Measurements from ENCODE around the gene TRAF3.
"Not testable (repeated sequence)": the region's sequence is repeated elsewhere in the genome, so short reads cannot be mapped to it uniquely, and the experiment has no call there.

TRAF3 gene

DNA sequence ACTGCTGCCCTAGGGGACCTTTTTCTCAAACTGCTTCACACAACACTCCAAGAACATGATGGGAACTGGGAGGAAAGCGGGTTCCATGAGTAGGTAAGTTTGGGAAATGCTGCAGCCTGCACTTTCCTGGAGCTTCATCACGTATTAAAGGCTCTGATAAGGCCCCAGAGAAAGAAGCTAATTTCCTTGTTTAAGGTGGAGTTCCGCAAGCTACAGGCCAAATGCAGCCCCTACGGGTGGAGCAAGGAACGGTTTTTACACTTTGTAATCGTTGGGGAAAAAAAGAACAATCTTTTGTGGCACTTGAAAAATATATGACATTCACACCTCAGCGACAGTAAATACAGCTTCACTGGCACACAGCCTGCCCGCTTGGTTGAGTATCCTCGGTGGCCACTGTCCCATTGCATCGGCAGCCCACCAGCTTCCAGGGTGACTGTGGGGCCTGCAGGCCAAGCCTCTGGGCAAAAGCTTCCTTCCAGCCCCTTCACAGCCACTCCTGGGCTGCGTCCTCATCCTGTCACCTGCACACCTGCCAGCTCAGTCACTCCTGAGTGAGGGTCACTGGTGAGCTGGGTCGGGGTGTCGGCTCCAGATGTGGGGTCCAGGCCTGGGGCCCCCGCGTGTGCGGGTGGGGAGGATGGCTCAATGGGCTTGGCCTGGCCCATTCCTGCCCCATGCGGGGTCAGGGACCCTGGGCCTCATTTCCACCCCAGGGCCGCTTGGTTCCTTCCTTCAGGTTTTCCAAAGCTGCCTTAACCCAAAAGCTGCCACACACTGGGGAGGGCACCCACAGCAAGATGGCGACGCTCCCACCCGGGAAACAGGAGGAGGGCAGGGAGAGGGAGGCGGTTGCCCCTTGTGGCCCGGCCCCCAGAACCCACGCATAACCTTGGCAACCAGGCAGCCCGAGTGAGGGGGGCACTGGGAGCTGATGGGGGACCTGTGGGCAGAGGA lies 147.7 kb downstream of the TRAF3 start:
- no peak overlapping the region for H3K4me3 ChIP-seq (ENCODE audit: low read length)
- no peak for TF ChIP-seq ZNF274 (IDR thresholded peaks at IDR 0.05; ENCODE audit: low read depth, low read length)

DNA sequence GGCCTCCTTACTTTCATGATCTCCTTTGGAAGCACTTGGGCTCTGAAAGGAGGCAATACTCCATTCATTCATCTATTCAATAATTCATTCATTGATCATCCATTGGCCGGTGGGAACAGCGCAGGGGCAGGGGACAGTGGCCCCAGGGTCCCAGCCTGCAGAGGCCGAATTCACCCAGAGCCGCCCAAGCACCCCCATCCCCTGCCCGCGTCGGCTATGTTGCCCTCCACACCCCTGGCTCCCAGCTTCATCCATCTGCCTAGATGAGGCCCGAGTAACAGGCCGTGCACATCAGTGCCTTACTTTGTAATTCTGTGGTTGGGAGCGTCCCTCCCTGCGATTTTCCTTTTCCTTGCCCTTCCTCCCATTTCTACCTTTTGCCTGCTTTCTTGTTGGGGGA lies 148.4 kb downstream of the TRAF3 start:
- no peak overlapping the region for H3K4me3 ChIP-seq (ENCODE audit: low read length)
- no peak for TF ChIP-seq ZNF274 (IDR thresholded peaks at IDR 0.05; ENCODE audit: low read depth, low read length)

DNA sequence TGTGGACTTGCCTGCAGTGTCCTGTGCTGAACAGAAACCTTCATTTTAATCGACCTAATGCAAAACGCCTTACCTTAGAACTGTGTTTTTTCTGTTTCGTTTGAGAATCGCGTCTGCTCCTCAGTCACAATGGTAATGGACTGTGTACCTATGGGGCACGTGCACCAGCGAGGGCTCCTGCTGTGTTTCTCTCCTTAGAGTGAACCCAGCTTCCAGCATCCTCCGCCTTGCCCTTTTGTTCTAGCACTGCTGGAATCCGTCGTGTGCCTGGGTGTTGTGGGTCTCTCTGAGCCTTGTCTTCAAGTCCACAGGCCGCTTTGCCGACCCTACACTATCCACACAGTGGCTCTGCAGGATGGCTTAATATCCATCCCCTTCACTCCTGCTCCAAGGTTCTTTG lies 148.9 kb downstream of the TRAF3 start:
- H3K4me3 ChIP-seq (ENCODE audit: low read length) = no peak overlapping the region
- no peak for TF ChIP-seq ZNF274 (IDR thresholded peaks at IDR 0.05; ENCODE audit: low read depth, low read length)

DNA sequence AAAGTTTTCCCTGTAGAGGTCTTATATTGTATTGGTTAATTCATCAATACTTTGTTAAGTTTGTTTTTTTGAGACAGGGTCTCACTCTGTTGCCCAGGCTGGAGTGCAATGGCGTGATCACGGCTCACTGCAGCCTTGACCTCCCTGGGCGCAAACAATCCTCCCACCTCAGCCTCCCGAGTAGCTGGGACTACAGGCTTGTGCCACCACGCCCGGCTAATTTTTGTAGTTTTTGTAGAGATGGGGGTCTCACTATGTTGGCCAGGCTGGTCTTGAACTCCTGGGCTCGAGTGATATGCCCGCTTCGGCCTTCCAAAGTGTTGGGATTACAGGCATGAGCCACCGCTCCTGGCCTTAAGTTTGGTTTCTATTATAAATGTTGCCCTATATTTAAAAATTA lies 149.6 kb downstream of the TRAF3 start:
- not testable (repeated sequence) for H3K4me3 ChIP-seq (ENCODE audit: low read length)

DNA sequence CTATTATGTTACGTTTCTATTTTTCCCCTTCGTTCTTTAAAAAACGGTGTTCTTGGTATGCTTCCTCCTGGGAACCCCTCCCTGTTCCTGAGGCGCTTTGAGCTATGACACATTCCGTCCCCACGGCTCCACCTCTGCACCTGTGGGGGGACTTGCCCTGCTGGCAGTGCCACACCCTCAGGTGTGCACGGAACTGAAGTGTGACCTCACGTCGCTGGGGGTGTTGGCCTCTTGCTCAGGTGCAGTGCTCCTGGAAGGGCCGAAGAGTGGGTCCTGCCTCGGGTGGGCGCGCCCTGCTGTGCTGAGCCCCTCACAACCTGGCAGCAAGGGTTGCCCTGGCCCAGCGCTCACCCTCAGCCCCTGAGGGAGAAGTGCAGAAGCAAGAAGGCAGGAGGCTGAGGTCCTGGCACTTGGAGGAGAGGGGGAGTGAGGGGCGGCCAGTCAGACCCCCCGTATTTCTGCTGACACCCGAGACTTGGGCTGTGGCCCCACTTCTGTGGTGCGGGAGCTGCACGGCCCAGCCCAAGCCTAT lies 150.2 kb downstream of the TRAF3 start:
- no peak overlapping the region for H3K4me3 ChIP-seq (ENCODE audit: low read length)

DNA sequence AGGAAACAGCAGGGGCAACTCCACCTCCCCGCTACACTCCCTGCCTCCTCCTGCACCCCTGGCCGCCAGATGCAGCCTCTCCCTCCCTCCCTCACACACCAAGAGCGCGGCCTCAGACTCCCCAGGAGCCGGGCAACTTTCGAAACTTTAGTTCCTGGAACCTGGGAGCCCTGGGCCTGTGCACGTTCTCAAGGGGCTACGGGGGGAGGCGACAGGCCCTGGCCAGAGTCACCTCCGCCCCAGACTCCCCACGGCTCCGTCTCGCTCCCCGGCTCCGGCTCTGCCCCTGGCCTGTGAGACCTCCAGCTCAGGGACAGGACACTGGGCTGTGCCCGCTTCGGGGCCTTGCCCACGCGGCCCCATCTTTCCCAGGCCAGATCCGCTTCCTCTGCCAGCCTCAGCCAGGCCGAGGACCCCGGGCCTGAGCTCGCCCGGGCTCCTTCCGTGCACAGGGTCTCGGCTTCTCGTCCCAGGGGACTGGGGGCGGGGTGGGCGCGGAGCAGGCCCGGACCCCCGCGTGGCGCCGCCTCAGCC lies 150.7 kb downstream of the TRAF3 start:
- H3K4me3 ChIP-seq (ENCODE audit: low read length) = peak overlapping the region; percentile 20; the same call in 1 of the 2 replicates

More for the DNA sequence above, 150.2 kb downstream of the TRAF3 start:
- TF ChIP-seq ZNF274 (IDR thresholded peaks at IDR 0.05; ENCODE audit: low read depth, low read length) = no peak

DNA sequence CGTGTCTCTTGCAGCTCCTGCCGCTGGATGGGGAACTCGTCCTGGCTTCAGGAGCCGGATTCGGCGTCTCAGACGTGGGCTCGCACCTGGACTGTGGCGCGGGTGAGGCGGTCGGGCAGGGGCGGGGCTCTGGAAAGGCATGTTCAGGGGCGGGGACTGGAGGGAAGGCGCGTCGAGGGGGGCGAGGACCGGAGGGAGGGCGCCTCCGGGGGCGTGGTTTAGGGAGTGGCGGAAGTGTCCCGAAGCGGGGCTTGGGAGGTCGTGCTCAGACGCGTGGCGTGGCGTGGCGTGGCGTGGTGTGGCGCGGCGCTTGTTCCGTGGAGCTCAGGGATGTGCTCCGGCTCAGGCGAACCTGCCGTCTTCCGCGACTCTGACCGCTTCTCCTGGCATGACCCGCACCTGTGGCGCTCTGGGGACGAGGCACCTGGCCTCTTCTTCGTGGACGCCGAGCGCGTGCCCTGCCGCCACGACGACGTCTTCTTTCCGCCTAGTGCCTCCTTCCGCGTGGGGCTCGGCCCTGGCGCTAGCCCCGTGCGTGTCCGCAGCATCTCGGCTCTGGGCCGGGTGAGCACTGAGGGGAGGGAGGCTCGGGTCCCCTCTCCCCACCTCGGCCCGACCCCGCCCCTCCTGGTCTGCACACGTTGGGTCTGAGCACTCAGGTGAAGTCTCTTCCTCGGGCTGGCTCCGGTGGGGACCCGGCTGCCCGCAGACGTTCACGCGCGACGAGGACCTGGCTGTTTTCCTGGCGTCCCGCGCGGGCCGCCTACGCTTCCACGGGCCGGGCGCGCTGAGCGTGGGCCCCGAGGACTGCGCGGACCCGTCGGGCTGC lies 151.4 kb downstream of the TRAF3 start:
- peak overlapping the region; percentile 29; the same call in 1 of the 2 replicates for H3K4me3 ChIP-seq (ENCODE audit: low read length)

More for the DNA sequence above, 150.7 kb downstream of the TRAF3 start:
- no peak for TF ChIP-seq ZNF274 (IDR thresholded peaks at IDR 0.05; ENCODE audit: low read depth, low read length)

DNA sequence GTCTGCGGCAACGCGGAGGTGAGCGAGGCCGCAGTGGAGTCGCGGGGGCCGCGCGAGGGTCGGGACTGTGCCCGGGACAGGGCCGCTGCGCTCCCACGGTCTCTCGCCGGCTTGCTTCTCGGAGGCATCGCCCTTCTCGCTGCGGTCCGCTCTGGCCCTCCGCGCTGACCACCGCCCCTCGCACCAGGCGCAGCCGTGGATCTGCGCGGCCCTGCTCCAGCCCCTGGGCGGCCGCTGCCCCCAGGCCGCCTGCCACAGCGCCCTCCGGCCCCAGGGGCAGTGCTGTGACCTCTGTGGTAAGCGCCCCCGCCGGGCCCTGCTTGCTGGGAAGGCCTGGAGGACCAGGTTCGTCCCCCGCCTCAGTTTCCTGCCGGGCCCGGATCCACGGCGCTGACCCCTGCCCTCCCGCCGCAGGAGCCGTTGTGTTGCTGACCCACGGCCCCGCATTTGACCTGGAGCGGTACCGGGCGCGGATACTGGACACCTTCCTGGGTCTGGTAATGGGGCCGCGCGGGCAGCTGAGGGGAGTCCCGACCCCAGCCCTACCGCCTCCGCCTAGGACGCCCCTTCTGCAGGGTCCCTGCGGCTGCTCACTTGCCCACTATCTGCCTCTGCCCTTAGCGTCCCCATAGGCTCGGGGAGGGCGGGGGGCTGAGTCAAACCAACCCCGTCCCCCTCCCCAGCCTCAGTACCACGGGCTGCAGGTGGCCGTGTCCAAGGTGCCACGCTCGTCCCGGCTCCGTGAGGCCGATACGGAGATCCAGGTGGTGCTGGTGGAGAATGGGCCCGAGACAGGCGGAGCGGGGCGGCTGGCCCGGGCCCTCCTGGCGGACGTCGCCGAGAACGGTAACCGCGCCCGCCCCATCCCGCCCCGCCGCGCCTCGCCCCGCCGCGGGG lies 152.2 kb downstream of the TRAF3 start:
- no peak for TF ChIP-seq ZNF274 (IDR thresholded peaks at IDR 0.05; ENCODE audit: low read depth, low read length)
- H3K4me3 ChIP-seq (ENCODE audit: low read length) = no peak overlapping the region; the same call in 1 of the 2 replicates

More for the DNA sequence above, 151.4 kb downstream of the TRAF3 start:
- TF ChIP-seq ZNF274 (IDR thresholded peaks at IDR 0.05; ENCODE audit: low read depth, low read length) = no peak

DNA sequence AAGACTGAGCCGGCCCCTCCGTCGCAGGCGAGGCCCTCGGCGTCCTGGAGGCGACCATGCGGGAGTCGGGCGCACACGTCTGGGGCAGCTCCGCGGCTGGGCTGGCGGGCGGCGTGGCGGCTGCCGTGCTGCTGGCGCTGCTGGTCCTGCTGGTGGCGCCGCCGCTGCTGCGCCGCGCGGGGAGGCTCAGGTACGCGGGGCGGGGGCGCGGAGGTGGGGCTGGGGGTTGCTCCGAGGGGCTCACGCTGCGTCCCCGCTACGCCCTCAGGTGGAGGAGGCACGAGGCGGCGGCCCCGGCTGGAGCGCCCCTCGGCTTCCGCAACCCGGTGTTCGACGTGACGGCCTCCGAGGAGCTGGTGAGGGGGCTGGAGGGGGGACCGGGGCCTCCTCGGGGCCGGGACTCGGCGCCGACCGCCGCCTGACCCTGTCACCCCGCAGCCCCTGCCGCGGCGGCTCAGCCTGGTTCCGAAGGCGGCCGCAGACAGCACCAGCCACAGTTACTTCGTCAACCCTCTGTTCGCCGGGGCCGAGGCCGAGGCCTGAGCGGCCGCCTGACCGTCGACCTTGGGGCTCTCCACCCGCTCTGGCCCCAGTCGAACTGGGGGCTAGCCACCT lies 153.0 kb downstream of the TRAF3 start:
- no peak for TF ChIP-seq ZNF274 (IDR thresholded peaks at IDR 0.05; ENCODE audit: low read depth, low read length)
- H3K4me3 ChIP-seq (ENCODE audit: low read length) = no peak overlapping the region

DNA sequence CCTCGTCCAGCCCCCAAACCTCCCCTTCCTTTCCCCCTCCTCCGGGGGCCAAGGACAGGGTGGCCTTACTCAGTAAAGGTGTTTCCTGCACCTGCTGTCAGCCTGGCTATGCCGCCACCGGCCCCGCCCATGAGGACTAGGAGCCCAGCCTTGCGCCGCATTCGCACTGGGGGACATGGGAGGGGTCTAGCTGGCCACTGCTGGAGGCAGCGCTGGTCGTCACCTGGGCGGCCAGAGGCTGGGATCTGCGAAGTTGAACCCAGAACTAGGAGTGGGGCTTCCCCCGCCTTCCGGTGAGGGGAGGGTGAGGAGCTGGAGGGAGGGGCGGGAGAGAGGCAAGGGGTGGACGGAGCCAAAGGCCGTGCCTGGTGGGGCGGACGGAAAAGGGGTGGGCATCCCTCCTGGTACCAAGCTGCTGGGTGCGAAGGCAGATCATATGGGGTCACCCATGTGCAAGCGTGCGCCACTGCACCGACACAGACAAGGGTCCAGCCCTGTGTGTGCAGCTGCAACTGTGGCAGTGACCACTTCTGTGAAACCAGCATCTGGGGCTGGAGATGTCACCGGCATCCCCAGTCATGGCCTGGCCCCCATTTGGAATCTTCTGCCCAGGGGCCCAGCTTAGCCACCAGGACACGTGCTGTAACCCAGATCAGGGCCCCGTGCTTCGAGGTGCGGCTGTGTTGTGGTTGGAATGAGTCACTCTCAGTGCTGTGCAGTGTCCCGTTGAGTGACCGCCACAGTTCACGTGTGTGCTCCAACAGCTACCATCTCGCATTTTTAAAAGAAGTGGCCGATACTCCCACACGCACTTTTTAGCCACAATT lies 153.7 kb downstream of the TRAF3 start:
- no peak for TF ChIP-seq ZNF274 (IDR thresholded peaks at IDR 0.05; ENCODE audit: low read depth, low read length)
- no peak overlapping the region for H3K4me3 ChIP-seq (ENCODE audit: low read length)

DNA sequence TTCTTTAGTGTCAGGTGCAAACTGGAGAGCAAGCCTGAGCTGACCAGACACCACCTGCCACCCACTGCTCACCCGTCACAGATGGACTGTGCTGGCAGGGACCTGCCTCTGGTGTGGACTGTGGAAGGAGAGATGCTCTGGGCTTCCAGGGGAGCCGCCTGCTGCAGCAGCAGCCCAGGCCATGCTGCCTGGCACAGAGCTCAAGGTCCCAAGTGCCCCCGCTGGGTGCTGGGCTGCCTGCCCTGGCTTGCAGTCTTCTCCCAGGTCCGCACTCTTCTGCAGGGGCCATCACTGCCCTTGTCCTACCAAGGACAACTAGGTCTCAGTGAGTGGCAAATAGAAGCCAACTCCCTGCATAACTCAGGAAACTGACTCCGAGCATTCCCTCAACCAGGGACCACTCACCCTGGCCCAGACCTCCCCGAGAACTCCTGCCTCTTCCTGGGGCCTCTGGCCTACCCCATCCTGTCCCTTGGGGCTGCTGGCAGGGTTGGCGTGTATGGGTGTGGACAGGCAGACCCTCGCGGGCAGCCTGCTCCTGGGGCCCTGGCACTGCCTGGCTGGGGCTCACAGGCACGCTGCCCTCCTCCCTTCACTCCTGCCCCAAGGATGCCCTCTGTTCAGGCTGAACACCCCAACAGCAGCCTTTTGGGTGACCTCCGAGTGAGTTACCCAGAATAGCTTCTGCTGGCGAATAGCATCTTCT lies 154.5 kb downstream of the TRAF3 start:
- TF ChIP-seq ZNF274 (IDR thresholded peaks at IDR 0.05; ENCODE audit: low read depth, low read length) = no peak

More for the DNA sequence above, 154.5 kb downstream of the TRAF3 start:
- no peak overlapping the region for H3K4me3 ChIP-seq (ENCODE audit: low read length)

Measured in GM08714 (cell line).